Measurements from ENCODE around the gene TRAPPC11.

DNA sequence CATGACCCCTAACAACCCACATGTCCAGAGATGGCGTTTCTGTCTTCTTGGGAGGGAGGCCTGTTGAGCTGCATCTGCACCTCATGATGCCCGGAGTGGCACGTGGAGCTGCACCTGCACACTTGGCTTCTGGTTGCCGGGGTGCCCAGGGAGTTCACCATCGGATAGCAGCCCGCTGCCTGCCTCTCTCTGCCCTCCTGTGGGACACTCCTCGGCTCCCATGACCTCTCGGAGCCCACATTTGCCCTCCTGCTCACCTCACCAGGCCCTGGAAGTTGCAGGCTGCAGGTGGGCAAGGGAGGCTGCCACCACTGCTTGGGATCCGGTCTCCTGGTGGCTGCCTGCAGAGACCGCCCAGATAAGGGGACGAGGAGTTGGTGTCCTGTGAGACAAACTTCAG is 74.1 kb downstream of the TRAPPC11 start:
- no peak for TF ChIP-seq POLR2AphosphoS5 (IDR thresholded peaks at IDR 0.05; ENCODE audit: control insufficient read depth, insufficient read depth, low read depth, low read length)
- TF ChIP-seq, protein P1, sequence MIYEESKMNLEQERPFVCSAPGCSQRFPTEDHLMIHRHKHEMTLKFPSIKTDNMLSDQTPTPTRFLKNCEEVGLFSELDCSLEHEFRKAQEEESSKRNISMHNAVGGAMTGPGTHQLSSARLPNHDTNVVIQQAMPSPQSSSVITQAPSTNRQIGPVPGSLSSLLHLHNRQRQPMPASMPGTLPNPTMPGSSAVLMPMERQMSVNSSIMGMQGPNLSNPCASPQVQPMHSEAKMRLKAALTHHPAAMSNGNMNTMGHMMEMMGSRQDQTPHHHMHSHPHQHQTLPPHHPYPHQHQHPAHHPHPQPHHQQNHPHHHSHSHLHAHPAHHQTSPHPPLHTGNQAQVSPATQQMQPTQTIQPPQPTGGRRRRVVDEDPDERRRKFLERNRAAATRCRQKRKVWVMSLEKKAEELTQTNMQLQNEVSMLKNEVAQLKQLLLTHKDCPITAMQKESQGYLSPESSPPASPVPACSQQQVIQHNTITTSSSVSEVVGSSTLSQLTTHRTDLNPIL (CRISPR knock-in tag; IDR thresholded peaks at IDR 0.05): no peak
- no peak for TF ChIP-seq L3MBTL2 (IDR thresholded peaks at IDR 0.05)
- no peak for TF ChIP-seq U2AF1 (optimal IDR thresholded peaks at IDR 0.05; ENCODE audit: low read depth, low read length)
- TF ChIP-seq ETV6 (IDR thresholded peaks at IDR 0.05; ENCODE audit: borderline replicate concordance in 1 of 2, low read depth in 2 of 2, low read length in 1 of 2): no peak
- TF ChIP-seq ETV6 (CRISPR knock-in tag; IDR thresholded peaks at IDR 0.05; ENCODE audit: borderline replicate concordance): no peak
- TF ChIP-seq SP2 (IDR thresholded peaks at IDR 0.05; ENCODE audit: extremely low read depth, low read depth, low read length, poor library complexity, severe bottlenecking): no peak
